Colon (tissue), 2 donors: ENCODE results near the gene LHFPL2.
"Not testable (repeated sequence)": the region's sequence is repeated elsewhere in the genome, so short reads cannot be mapped to it uniquely, and the experiment has no call there.

Experiments used
- FAIRE-seq: peaks from 2 replicates; lab custom pipeline; 2012; peaks lifted over from hg19 to GRCh38; lab: Jason Lieb, UNC
- donor health status: control.
- donor health status: control.

Gene LHFPL2

DNA sequence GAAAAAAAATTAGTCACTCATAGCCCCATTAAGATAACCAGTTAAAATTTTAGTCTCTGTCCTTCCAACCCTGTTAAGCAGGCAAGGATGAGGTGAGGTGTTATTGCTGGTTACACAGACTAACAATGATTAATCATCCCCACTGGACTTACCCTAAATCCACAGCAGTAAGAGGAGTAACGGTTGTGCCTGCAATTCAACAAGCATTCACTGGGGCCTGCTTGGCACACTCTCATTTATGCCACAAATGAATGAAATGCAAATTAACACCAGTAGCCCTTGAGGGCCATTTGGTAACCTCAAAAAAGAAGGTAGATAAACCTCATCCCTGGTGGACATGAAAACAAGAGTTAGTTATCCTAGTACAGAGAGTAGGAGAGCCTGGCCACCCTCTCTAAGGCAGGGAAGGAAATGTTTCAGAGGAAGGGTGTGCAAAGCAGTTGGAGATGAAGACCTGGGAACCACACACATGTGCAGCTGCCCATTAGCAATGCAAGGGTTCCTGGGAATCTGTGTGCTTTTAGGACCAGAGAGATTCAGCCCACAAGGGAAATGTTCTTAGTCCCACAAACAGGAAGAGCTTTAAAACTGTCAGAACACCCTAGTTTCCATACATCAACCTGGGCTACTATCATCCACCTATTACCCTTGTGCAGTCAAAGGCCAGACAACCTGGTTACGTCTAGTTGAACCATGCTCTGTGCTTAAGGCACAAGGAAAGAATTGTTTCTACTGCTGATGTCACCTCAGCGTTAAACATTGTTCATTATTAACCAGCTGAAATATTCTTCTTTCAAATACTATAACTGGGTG, 7.7 kb downstream of the LHFPL2 start:
- no peak for FAIRE-seq

GRCh38 chr5:78639791-78640190, 8.8 kb downstream of the LHFPL2 start:
- FAIRE-seq = no peak

GRCh38 chr5:78638973-78639669, 9.5 kb downstream of the LHFPL2 start:
- FAIRE-seq = no peak

- no peak for FAIRE-seq
These were observed 10.1 kb downstream of the LHFPL2 start for GRCh38 chr5:78638423-78638822.

DNA sequence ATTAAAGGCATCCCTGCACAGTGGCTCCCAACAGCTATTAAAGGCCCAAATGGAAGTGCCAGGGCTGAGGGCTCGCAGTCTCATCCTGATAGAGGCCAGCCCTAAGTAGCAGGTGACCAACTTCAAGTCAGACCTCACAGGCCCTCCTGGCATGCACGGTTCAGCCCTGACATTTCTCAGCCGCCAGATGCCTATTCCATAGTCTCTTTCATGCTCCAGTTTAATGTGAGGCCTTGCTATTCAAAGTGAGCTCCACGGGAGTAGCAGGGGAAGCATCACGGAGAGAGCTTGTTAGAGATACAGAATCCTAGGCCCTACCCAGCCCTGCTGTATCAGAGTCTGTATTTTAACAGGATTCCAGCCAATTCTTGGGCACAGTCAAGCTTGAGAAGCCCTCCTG, 11.1 kb downstream of the LHFPL2 start:
- FAIRE-seq = no peak

GRCh38 chr5:78636682-78637081, 11.9 kb downstream of the LHFPL2 start:
- FAIRE-seq = no peak

- FAIRE-seq = no peak
These were observed 13.9 kb downstream of the LHFPL2 start for GRCh38 chr5:78634634-78635033.

- no peak for FAIRE-seq
These were observed 14.3 kb downstream of the LHFPL2 start for GRCh38 chr5:78634229-78634628.

DNA sequence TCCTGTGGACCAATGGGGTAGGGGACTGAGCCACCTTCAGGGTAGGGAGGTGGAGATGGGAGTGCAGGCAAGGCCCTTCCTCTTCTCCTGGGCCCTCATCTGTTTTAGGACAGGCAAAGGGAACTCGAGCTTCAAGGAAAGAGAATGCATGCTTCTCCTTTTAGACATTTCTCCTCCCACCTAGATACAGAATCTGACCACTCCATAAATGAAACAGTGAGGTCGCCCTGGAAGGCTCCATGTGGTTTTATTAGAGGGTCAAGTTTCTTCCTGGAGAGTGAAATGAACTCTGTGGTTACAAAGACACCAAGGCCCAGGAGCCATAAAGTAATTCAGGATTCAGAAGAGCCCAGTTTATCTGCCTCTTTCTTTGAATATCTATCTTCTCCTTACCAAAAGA, 14.9 kb downstream of the LHFPL2 start:
- no peak for FAIRE-seq

DNA sequence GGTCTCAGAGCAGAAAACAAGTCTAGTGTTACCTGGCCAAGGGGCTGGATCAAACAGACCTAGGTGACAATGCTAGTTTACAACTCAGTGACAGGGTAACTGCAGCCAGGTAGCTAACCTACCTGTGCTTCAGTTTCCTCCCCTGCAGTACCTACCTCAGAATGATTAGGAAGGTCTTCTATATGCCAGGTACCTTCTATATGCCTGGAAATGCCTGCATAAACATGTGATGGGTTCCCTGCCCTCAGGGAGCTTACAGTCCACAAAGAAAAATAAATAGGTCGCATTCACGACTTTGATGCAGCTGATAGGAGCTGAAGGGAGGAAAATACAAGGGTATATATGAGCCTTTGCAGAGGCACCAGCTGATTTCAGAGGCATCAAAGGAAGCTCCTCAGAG, 16.1 kb downstream of the LHFPL2 start:
- FAIRE-seq = no peak

DNA sequence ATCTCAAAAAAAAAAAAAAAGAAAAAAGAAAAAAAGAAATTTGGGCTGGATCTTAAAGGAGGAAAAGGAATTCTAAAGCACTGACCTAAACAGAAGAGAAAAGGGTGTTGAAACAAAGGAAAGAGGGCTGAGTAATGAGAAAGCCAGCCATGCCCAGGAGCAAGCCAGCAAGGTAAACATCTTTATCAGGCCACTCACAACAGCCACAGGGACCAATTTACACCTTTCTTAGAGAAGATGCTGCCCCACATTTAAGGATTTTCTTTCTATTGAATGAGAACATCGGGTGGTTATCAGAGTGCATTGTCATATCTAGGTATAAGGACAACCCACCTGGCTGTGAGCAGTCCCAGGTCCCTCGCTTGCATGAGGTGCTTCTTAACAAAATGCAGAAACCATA, 16.6 kb downstream of the LHFPL2 start:
- no peak for FAIRE-seq

GRCh38 chr5:78630047-78630446, 18.5 kb downstream of the LHFPL2 start:
- no peak for FAIRE-seq

DNA sequence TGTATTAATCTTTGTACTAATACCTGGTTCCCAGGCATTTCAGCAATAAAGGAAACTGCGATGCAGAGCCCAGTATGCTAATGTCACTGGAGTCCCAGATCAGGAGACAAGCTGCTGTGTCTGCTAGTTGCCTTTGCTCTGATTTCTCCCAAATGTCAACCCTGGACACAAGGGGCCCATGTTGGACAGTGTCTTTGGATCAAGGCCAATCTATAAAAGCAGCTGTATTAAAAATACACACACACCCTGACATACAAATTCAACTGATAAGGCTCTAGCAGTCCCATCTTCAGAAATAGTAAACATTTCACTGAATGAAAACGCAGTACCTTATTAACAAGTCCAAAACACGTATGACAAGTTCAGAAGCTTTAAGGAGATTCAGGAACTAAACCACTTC, 18.9 kb downstream of the LHFPL2 start:
- no peak for FAIRE-seq

DNA sequence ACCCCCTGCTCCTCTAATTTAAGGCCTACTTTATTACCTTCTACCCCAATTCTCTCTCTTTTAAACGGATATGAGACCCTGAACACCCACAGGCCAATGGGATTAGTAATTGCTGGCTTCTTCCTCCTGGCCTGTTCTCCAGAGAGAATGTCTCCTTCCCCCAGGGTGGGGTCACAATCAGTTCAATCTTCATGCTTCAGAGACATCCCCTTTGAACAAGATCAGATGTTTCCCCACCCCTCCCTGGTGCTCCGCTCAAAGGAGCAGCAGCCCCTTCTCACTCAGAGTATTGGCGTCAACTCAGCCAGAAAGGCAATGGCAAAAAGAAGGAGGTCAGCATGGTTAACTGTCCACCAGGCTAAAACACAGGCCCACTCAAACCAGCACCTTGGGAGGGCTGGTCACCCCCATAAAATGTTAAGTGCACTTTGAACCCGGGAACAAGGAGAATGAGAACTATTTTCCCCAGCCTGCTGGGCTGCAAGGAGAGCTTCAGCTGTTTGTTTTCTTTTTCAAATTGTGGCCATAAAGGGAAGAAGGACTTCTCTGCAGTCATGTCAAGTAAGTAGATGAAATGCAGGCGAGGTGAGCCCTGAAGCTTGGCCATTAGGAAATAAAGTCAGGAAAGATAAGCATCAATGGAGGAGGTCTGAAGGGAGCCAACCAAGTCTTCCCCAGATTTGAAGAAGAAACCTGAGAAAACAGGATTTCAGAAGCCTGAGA, 20.1 kb downstream of the LHFPL2 start:
- no peak for FAIRE-seq

- FAIRE-seq = no peak
These were observed 20.8 kb downstream of the LHFPL2 start for GRCh38 chr5:78627766-78628165.

- FAIRE-seq = no peak
These were observed 21.4 kb downstream of the LHFPL2 start for GRCh38 chr5:78627175-78627574.

DNA sequence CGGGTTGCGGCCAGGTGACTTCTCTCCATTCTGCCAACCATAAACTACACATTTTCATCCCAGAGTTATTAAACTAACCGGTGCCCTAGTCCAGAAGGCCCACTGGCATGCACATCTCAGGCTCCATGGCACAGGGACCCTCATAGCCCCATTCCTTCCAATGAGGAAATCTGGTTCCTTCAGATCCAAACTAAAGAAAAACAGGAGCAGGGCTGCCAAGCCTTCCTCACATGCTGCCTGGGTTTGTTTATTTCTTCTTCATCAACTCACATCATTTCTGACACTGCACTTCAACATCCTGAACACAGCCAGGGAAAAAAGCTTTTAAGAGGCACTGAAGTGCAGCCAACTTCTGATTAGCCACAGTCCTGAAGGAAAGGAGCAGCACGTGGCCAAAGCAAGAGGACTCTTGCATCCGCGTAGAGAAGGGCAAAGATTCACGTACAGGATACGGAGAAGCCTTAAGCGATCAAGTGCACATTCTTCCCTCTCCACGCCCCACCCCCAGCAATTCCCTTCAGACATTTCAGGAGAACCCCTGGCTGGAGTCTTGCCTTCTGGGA, 22.5 kb downstream of the LHFPL2 start:
- FAIRE-seq = no peak

- FAIRE-seq = no peak
These were observed 23.6 kb downstream of the LHFPL2 start for GRCh38 chr5:78624992-78625391.

DNA sequence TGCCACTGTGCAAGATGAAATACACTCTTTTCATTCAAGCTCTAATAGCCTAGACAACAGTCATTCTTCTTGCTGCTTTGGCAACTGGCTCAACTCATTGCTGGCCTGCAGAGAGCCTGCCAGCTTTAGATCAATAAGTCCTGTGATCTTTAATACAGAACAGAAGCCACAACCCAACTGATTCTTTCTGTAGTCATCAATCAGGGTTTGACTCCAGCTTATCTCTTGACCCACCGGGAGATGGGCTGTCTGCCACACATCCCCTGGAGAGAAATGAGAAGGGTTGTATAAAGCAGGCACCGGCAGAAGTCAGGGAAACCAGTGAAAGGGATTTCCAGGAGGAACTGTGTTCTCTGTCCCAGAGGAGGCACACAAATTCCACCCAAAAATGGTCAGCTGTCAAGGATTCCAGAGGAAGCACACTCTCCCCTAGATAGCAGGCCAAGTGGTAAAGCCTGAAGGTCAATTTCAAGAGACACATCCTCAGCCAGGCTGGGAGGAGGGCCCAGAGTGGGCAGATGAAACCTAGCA, 24.5 kb downstream of the LHFPL2 start:
- FAIRE-seq = no peak

DNA sequence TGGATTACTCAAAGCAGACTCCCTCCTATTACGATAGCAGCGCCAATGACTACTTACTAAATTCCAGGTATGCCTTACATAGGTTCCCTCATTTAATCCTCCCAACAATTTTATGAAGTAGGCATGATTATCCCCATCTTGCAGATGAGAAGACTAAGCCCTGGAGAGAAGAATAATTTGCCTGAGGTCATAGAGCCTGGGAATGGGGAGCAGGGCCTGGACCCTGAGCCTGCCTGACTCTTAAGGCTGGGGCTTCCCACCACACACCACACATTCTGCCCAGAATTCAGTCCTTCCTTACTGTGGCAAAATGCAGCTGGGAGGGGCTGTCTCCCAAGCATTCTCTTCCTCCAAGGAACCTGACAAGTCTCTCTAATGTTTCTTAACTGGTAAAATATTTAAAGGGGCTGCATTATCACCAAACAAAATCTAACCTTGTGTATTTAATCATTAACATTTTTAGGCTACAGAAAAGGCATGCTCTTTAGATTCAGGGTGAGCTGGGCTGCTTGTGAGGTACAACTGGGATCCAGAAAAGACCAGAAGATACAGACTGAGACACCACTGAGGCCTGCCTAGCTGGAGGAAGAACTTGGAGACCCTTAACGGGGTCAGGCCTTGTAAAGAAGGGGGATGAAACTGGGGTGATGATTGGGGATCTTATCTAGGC, 26.1 kb downstream of the LHFPL2 start:
- no peak for FAIRE-seq

GRCh38 chr5:78621291-78621738, 27.3 kb downstream of the LHFPL2 start:
- no peak for FAIRE-seq

DNA sequence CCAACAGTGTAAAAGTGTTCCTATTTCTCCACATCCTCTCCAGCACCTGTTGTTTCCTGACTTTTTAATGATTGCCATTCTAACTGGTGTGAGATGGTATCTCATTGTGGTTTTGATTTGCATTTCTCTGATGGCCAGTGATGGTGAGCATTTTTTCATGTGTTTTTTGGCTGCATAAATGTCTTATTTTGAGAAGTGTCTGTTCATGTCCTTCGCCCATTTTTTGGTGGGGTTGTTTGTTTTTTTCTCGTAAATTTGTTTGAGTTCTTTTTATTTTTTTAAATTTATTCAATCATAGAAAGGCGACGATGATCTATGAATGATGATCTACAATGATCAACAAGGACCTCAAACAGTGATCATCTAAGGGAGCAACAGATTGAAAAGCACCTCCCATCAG, 28.5 kb downstream of the LHFPL2 start:
- not testable (repeated sequence) for FAIRE-seq
